Thoracic aorta (tissue), 2 donors: ENCODE data around the gene PCDHA12. TPM values are rescaled to one million over a fixed set of nuclear protein-coding genes. Genes with fewer than 3 reads are reported as not detected.
"Not testable (repeated sequence)": the region's sequence is repeated elsewhere in the genome, so short reads cannot be mapped to it uniquely, and the experiment has no call there.

Experiments
- ATAC-seq: fragments of 150-250 bp; one replicate; pipeline ENCODE4 v1.8.0; 2017; ENCODE audit warnings: low read depth; ENCODE audit not compliant: insufficient number of reproducible peaks, low FRiP score
- DNase-seq: peaks from one replicate; pipeline ENCODE4 v3.0.0-alpha.2; 2020; ENCODE audit warnings: low spot score
- H3K27ac ChIP-seq, 2 donors: fragments of 200-600 bp; sonication (generic); 1 replicate in 1 of 2; 2 replicates in 1 of 2; pipeline ENCODE4 v1.5.1; 2016; ENCODE audit warnings: mild to moderate bottlenecking in 2 of 2, moderate library complexity in 2 of 2
- H3K27me3 ChIP-seq: fragments of 200-600 bp; sonication (generic); replicated peaks from 2 replicates; pipeline ENCODE4 v1.6.0; 2016; ENCODE audit warnings: mild to moderate bottlenecking; ENCODE audit not compliant: insufficient read depth
- H3K36me3 ChIP-seq: fragments of 200-600 bp; sonication (generic); one replicate; pipeline ENCODE4 v1.5.1; 2016
- H3K4me1 ChIP-seq, 2 donors: fragments of 200-600 bp; sonication (generic); 1 replicate in 1 of 2; 2 replicates in 1 of 2; pipeline versions ENCODE4 v1.5.1 to v1.6.0; 2016; ENCODE audit warnings: low read depth in 2 of 2, mild to moderate bottlenecking in 1 of 2; ENCODE audit not compliant: control insufficient read depth in 1 of 2
- H3K4me3 ChIP-seq: fragments of 200-600 bp; sonication (generic); 2 replicates; pipeline ENCODE4 v1.5.1; 2016; ENCODE audit warnings: mild to moderate bottlenecking
- H3K9me3 ChIP-seq: fragments of 200-600 bp; sonication (generic); 2 replicates; pipeline ENCODE4 v1.5.1; 2016
- total RNA-seq, 2 donors: library from RNA; depleted of rRNA; stranded (reverse); fragments of >200 nt; gene quantifications; one replicate each; pipeline versions ENCODE4 v1.1.0 to v1.2.3, GENCODE V29; 2016
- TF ChIP-seq, protein P1 (sequence below): fragments of 200-600 bp; sonication (generic); IDR thresholded peaks from one replicate; pipeline ENCODE4 v1.5.1; 2019; ENCODE audit warnings: antibody characterized with exemption

The PCDHA12 gene
- total RNA-seq, 2 donors from 2014 or later: 0.21 to 0.68 TPM

DNA sequence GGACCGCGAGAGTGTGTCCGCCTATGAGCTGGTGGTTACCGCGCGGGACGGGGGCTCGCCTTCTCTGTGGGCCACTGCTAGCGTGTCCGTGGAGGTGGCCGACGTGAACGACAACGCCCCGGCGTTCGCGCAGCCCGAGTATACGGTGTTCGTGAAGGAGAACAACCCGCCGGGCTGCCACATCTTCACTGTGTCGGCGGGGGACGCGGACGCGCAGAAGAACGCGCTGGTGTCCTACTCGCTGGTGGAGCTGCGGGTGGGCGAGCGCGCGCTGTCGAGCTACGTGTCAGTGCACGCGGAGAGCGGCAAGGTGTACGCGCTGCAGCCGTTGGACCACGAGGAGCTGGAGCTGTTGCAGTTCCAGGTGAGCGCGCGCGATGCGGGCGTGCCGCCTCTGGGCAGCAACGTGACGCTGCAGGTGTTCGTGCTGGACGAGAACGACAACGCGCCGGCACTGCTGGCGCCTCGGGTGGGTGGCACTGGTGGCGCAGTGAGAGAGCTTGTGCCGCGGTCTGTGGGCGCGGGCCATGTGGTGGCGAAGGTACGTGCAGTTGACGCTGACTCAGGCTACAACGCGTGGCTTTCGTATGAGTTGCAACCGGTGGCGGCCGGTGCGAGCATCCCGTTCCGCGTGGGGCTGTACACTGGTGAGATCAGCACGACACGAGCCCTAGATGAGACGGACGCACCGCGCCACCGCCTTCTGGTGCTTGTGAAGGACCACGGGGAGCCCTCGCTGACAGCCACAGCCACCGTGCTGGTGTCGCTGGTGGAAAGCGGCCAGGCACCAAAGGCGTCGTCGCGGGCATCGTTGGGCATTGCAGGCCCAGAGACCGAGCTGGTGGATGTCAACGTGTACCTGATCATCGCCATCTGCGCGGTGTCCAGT lies 39.2 kb upstream of the PCDHA12 start:
- DNase-seq (no peak), ATAC-seq (no peak)
- Histone ChIP-seq H3K36me3 (no peaks in the 10 kb centered on the region), H3K4me3 (no peak overlapping the region), H3K27me3 (no peaks in the 10 kb centered on the region), H3K4me1 (no peaks in the 10 kb centered on the region), H3K9me3 (peaks cover 43% of the 10 kb centered on the region), H3K27ac (no peak overlapping the region)
- TF ChIP-seq, protein P1, sequence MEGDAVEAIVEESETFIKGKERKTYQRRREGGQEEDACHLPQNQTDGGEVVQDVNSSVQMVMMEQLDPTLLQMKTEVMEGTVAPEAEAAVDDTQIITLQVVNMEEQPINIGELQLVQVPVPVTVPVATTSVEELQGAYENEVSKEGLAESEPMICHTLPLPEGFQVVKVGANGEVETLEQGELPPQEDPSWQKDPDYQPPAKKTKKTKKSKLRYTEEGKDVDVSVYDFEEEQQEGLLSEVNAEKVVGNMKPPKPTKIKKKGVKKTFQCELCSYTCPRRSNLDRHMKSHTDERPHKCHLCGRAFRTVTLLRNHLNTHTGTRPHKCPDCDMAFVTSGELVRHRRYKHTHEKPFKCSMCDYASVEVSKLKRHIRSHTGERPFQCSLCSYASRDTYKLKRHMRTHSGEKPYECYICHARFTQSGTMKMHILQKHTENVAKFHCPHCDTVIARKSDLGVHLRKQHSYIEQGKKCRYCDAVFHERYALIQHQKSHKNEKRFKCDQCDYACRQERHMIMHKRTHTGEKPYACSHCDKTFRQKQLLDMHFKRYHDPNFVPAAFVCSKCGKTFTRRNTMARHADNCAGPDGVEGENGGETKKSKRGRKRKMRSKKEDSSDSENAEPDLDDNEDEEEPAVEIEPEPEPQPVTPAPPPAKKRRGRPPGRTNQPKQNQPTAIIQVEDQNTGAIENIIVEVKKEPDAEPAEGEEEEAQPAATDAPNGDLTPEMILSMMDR: no peak

DNA sequence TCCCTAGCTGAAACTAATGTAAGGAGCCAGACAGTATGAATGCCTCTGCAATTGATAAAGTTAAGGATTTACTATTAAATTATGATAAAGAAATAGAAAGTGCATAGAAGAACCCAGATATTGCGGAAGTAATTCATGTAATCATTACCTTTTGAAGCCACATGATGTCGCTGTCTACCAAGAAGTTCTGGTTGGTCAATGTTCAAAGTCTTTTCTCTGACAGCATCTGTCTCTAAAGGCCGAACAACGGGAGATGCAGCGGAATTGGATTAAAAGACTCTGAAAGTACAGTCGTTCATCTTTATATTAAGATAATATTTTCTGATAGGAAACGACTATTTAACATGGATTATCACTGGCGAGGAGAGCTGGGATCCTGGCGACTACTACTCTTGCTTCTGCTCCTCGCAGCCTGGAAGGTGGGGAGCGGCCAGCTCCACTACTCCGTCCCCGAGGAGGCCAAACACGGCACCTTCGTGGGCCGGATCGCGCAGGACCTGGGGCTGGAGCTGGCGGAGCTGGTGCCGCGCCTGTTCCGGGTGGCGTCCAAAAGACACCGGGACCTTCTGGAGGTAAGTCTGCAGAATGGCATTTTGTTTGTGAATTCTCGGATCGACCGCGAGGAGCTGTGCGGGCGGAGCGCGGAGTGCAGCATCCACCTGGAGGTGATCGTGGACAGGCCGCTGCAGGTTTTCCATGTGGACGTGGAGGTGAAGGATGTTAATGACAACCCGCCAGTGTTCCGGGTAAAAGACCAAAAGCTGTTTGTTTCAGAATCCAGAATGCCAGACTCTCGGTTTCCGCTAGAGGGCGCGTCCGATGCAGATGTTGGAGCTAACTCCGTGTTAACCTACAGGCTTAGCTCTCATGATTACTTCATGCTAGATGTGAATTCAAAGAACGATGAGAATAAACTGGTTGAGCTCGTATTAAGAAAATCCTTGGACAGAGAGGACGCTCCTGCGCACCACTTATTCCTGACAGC lies 33.8 kb upstream of the PCDHA12 start, which contains the start of gene PCDHA8:
Gene PCDHA8, plus strand, starts transcription at position 210 of the 985 bp plus-strand sequence. Its CDS starts 135 bp downstream, at position 345.
- H3K9me3 ChIP-seq: peaks cover 37% of the 10 kb centered on the region
- H3K27me3 ChIP-seq: no peaks in the 10 kb centered on the region

GRCh38 chr5:140842798-140843733 lies 32.0 kb upstream of the PCDHA12 start:
- Histone ChIP-seq H3K4me3 (no peak overlapping the region), H3K36me3 (no peaks in the 10 kb centered on the region), H3K27me3 (no peaks in the 10 kb centered on the region), H3K27ac (no peak overlapping the region), H3K4me1 (no peaks in the 10 kb centered on the region), H3K9me3 (peaks cover 34% of the 10 kb centered on the region)
- DNase-seq (no peak), ATAC-seq (no peak)
- TF ChIP-seq, protein P1: no peak

More for the DNA sequence above, 33.8 kb upstream of the PCDHA12 start, which contains the start of gene PCDHA8:
- DNase-seq (no peak), ATAC-seq (no peak)
- Histone ChIP-seq H3K4me3 (no peak within 1 kb of the TSS), H3K27ac (no peak within 1 kb of the TSS), H3K4me1 (no peaks in the 10 kb centered on the region), H3K36me3 (no peaks in the 10 kb centered on the region)
- TF ChIP-seq, protein P1: no peak

- ATAC-seq, H3K4me1 ChIP-seq, H3K27ac ChIP-seq, H3K4me3 ChIP-seq, H3K27me3 ChIP-seq, H3K36me3 ChIP-seq, DNase-seq: not testable (repeated sequence)
- peaks cover 21% of the 10 kb centered on the region for H3K9me3 ChIP-seq
These were observed 26.7 kb upstream of the PCDHA12 start, which contains the start of gene PCDHA9 for GRCh38 chr5:140848139-140849102. PCDHA9 (plus strand) TSS chr5:140848382; CDS start chr5:140848496, 114 bp downstream.

DNA sequence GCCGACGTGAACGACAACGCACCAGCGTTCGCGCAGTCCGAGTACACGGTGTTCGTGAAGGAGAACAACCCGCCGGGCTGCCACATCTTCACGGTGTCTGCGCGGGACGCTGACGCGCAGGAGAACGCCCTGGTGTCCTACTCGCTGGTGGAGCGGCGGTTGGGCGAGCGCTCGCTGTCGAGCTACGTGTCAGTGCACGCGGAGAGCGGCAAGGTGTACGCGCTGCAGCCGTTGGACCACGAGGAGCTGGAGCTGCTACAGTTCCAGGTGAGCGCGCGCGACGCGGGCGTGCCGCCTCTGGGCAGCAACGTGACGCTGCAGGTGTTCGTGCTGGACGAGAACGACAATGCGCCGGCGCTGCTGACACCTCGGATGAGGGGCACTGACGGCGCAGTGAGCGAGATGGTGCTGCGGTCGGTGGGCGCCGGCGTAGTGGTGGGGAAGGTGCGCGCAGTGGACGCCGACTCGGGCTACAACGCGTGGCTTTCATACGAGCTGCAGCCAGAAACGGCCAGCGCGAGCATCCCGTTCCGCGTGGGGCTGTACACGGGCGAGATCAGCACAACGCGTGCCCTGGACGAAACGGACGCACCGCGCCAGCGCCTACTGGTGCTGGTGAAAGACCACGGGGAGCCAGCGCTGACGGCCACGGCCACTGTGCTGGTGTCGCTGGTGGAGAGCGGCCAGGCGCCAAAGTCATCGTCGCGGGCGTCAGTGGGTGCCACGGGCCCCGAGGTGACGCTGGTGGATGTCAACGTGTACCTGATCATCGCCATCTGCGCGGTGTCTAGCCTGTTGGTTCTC lies 25.1 kb upstream of the PCDHA12 start:
- not testable (repeated sequence) for H3K36me3 ChIP-seq, H3K4me1 ChIP-seq, H3K4me3 ChIP-seq, DNase-seq, H3K27me3 ChIP-seq, ATAC-seq, H3K27ac ChIP-seq
- peaks cover 15% of the 10 kb centered on the region for H3K9me3 ChIP-seq
